T-helper 22 cell (primary cell): ENCODE measurements around the gene RUFY4.
A peak's percentile ranks its signal among the peaks of the same experiment; 100 is the strongest.
"Not testable (repeated sequence)": the region's sequence is repeated elsewhere in the genome, so short reads cannot be mapped to it uniquely, and the experiment has no call there.

Experiments
- DNase-seq: peaks from one replicate; pipeline ENCODE4 v3.0.0-alpha.2; 2020; ENCODE audit warnings: low read depth

RUFY4 gene

GRCh38 chr2:218031261-218031660, 37.8 kb upstream of the RUFY4 start:
- no peak for DNase-seq

GRCh38 chr2:218031771-218032257, 37.2 kb upstream of the RUFY4 start:
- DNase-seq = no peak

- no peak for DNase-seq
These were observed 36.5 kb upstream of the RUFY4 start for GRCh38 chr2:218032336-218033171.

- no peak for DNase-seq
These were observed 35.9 kb upstream of the RUFY4 start for GRCh38 chr2:218033208-218033589.

- no peak for DNase-seq
These were observed 35.2 kb upstream of the RUFY4 start for GRCh38 chr2:218033590-218034496.

- peak; percentile 27 for DNase-seq
These were observed 34.4 kb upstream of the RUFY4 start for GRCh38 chr2:218034497-218035213.

- DNase-seq = no peak
These were observed 33.5 kb upstream of the RUFY4 start for GRCh38 chr2:218035463-218036100.

- no peak for DNase-seq
These were observed 32.7 kb upstream of the RUFY4 start for GRCh38 chr2:218036371-218036770.

- DNase-seq = no peak
These were observed 29.9 kb upstream of the RUFY4 start for GRCh38 chr2:218039171-218039570.

- DNase-seq = no peak
These were observed 28.2 kb upstream of the RUFY4 start for GRCh38 chr2:218040883-218041282.

- no peak for DNase-seq
These were observed 27.5 kb upstream of the RUFY4 start for GRCh38 chr2:218041302-218042168.

- DNase-seq = no peak
These were observed 26.0 kb upstream of the RUFY4 start for GRCh38 chr2:218043100-218043499.

- DNase-seq = no peak
These were observed 25.3 kb upstream of the RUFY4 start for GRCh38 chr2:218043701-218044109.

GRCh38 chr2:218044599-218044998, 24.5 kb upstream of the RUFY4 start:
- DNase-seq = not testable (repeated sequence)

- no peak for DNase-seq
These were observed 22.8 kb upstream of the RUFY4 start for GRCh38 chr2:218046238-218046637.

- DNase-seq = no peak
These were observed 21.4 kb upstream of the RUFY4 start for GRCh38 chr2:218047536-218048225.

- no peak for DNase-seq
These were observed 17.1 kb upstream of the RUFY4 start for GRCh38 chr2:218051903-218052302.

GRCh38 chr2:218059289-218059688, 9.8 kb upstream of the RUFY4 start:
- no peak for DNase-seq

GRCh38 chr2:218060118-218060517, 8.9 kb upstream of the RUFY4 start:
- DNase-seq = no peak
